ENCODE results near the gene DPYD. TPM values are rescaled to one million over a fixed set of nuclear protein-coding genes. Genes with fewer than 3 reads are reported as not detected.

DPYD gene
- total RNA-seq, 1 donor from 2014 or later = 30.5 TPM

DNA sequence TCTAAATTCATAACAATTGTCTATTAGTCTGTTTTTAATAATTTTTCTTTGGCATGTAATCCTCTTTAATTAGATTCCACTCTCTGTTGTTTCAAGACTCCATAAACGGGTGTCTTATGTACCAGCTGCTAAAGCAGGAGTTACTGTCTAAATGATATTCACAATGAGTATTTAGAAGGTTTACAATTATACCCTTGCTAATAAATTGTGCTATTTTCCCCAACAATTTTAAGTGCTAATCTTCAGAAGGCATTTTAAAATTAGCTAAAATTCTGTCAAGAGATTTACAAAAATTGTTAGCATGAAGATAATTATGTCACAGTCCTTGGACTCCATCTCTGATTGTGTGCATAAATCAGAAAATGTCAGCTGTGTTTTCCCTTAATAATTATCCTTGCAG lies 83.7 kb downstream of the DPYD start:
- no peak for DNase-seq

DNA sequence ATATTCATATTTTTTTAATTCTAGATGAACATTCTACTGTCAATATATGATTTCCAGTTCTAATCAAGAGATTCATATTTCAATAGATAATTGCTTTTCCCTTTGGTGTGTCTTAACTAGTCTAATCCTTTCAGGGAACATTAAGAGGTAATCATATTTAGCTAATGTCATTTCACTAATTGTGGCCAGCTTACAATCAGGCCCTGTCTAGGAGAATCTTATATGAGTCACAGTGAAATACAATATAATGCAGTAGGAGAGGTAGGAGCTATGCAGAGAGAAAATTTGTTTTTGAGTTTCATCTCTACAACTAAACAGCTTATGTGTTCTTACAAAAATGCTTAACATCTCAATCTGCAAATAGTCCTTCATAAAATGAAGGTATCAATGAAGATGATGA lies 85.9 kb downstream of the DPYD start:
- no peak for DNase-seq

DNA sequence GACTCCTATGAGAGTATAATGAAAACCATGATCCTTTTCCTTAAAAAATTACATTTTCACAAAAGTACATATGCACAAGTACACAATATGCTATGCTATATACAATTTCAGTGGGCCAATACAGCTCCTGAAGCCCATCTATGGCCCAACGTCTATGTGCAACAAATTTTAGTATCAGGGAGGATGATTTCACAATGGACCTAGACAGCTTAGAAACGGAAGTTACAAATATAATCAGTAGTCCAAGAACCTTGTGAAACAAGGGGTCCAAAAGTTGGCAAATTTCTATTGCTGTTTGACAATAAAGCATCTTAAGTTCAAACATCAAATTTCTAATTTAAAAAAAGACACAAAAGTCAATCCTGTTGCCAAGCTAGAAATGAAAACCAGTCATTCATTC lies 87.0 kb downstream of the DPYD start:
- no peak for DNase-seq

DNA sequence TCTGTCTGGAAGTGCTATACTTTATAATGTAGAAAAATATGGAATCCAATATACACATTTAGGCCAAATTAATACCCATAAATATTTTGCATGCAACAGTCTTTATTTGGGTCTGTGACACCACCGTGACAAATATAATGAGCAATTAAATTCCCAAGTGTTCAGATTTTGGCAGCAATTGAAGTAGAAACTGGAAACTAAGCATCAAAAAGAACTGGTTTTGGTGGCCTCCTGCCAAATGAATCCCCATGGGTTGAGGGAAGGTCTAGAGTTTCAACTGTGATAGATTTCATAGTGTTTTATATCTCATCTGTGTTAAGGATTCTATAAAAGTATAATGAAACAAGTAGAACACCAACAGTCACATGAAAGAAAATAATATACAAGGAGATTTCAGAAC lies 88.4 kb downstream of the DPYD start:
- DNase-seq = no peak

DNA sequence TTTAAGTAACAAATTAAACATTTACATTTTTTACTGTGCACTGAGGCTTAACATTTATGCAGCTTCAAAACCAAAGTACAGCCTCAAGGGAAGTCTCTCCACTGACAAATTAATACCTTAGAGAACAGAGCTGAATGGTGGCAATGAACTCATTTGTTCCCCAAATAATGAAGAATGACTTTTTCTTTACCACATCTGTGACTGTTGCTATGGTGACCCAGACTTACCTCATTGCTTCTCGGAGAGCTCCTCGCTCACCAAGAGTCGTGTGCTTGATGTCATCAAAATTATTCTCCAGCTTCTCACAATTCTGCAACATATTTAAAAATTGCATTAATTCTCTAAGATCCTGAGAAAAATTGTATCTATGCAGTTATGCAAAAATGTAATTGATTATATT lies 92.9 kb downstream of the DPYD start:
- no peak for DNase-seq

DNA sequence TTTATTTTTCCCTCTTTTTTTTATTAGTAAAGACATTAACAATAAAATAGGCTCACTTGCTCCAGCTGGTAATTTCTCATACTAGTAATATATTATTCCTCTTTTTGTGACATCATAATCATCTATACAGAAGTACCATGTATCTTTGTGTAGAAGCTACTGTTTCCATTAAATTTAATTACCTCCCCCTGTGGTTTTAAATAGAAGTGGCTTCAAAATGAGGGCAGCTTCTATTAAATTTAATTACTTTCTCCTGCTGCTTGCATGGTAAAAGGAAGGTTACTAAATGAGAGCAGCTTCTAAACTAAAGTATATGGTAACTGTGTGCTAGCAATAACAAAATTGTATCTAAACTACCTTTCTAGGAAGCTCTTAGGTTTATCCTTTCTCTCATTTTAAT lies 94.0 kb downstream of the DPYD start:
- DNase-seq = no peak

DNA sequence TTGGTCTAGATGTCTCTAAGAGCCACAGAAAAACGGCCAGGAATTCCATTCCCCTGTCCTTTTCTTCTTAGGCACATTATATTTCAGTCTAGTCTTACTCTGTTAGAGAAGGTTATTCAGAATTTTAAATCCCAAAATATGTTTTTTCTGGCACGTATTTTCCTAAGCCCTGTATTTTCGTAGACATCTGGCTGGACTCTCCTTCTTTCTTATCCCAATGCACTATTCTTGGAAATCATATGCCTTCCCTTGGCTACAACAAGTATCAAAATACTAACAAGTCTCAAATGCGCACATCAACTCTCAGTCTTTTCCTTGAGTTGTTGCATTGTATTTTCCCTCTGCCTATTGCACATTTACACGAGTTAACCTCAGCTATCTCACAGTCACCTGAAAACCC lies 96.2 kb downstream of the DPYD start:
- no peak for DNase-seq

DNA sequence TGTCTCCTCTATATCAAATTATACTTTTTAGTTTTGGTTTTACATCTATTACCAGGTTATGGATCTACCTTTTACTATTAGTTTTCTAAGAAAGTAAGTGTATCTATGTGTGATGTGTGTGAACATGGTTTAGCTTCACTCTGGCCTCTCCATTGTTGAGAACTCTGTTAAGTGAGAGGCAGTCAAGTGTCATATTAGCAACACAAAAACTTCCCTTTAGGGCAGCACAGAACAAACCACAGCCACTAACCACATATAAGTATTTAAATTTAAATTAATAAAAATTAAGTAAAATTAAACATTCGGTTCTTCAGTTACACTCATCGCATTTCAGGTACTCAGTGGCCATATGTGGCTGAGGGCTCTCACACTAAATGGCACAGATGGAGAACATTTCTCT lies 96.6 kb downstream of the DPYD start:
- no peak for DNase-seq

DNA sequence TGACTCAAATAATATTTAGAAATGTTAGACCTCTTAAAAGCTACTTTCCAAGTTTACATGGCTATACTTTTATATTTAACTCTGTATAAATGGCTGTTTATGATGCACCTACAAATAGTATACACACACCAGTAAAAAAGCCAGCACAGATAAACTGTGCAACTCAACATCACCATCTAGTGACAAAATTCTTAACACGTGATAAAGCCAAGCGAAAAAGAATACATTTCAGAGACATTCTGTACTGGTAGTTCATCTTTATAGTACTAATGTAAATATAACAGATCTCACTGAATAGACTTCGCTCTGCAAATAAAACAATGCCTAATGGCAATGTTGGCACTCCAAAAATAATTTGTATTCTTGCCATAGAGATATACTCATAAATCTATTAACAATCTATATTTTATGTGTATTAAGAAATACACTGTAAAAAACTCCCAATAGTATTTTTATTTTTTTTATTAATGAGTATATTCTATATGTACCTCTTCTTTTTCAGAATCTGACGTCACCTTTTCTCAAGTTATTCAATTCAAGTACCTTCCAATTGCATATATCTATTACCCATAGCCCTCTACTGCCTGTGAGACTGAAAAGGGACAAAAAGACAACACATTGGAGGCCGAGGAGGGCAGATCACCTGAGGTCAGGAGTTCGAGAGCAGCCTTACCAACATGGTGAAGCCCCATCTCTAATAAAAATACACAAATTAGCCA lies 100.2 kb downstream of the DPYD start:
- DNase-seq = peak; percentile 70

DNA sequence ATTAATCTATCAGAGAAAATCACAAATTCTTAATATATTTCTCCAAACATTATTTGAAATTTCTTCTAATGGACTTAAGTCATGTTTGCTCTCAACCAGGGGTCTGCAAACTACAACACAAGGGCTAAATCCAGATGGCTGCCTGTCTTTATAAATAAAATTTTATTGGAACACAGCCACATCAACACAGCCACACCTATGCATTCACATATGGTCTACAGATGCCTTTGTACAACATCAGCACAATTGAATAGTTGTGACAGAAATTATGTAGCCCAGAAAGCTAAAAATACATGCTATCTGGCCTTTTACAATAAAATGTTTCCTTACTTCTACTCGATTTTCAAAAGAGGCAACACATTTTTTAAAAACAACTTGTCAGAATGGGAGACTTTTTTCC lies 103.9 kb downstream of the DPYD start:
- DNase-seq = no peak

DNA sequence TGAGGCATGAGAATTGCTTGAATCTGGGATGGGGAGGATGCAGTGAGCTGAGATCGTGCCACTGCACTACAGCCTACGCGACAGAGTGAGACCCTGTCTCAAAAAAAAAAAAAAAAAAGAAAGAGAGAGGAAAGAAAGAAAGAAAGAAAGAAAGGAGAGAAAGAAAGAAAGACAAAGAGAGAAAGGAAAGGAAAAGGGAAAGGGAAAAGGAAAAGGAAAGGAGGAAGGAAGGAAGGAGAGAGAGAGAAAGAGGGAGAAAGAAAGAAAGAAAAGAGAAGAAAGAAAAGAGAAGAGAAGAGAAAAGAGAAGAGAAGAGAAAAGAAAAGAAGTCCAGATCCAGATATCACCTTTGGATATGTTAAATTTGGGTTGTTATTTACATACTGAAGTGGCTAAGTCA lies 106.0 kb downstream of the DPYD start:
- no peak for DNase-seq

DNA sequence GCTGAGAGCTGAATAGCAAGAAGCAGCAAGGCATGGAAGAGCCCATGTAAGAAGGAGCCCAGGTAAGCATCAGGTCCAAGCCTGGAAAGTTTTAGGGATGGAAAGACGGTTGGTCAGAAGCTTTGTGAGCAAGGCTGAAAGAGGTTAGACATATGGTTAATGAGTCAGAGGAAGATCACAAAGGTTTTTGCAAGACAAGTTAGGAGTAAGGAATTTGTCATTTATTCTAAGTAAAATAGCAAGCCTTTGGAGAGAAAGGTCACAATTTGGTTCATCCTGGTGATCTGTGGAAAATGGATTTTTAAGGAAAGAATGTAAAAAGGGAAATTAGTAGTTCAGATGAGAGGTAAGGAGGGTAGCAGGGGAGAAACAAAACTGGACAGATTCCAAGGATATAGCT lies 106.7 kb downstream of the DPYD start:
- DNase-seq = no peak

DNA sequence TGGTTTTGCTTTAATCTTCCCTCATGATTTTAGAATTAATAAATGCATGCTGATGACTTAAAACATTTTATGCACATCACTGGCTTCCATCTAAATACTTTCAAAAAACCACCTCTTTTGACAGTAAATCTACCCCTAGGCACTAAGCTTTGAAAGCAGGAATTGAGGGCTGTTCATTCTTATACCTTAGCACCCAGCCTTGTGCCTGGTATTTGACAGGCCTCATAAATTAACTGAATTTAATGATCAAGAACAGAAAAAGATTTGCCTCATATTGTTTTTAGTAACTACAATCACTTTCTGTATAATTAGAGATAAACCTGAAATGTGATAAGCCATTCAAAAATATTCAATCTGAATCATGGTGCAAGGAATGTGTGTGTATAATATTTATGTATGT lies 108.8 kb downstream of the DPYD start:
- no peak for DNase-seq

DNA sequence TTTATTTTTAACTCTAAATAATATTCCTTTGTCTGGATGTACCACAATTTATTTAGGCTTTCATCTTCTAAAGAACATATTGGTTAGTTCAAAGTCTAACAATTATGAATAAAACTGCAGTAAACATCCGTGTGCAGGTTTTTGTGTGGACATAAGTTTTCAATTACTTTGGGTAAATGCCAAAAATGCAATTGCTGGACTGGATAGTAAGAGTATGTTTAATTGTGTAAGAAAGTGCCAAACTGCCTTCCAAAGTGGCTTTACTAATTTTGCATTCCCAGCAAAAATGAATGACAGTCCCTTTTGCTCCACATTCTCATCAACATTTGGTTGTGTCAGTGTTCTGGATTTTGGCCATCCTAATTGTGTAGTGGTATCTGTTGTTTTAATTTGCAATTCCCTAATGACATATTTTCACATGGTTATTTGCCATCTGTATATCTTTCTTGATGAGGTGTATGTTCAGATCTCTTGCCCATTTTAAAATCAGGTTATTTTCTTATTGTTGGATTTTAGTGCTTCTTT lies 113.8 kb downstream of the DPYD start:
- no peak for DNase-seq

DNA sequence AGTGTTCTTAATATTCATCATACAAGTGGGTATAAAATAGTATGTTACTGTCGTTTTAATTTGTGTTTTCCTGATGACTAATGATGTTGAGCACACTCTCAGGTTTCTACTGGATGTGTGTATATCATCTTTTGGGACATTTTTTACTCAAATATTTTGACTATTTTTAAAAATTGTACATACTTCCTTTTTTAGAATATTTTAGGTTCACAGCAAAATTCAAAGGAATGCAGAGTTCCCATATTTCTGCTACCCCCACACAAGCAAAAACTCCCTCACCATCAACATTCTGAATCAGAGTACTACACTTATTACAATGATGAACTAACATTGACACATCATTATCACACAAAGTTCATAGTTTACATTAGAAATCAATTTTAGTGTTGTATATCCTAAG lies 114.5 kb downstream of the DPYD start:
- DNase-seq = no peak

DNA sequence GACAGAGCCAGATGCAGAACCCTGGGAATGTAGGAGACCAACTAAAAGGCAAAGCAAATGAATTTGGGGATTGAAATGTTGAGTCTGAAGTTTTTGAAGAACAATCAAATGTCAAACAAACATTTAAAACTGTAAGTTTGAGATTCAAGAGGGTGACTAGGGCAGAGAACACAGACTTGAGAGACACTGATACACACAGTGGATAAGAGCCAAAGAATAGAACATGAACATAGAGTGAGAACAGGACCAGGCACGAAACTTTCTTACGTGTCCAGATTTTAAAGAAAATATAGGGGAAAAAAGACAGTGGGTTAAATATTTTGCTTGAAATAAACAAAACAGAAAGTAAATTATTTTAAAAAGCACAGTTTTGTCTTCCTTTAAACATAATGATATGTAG lies 115.7 kb downstream of the DPYD start:
- DNase-seq = no peak

DNA sequence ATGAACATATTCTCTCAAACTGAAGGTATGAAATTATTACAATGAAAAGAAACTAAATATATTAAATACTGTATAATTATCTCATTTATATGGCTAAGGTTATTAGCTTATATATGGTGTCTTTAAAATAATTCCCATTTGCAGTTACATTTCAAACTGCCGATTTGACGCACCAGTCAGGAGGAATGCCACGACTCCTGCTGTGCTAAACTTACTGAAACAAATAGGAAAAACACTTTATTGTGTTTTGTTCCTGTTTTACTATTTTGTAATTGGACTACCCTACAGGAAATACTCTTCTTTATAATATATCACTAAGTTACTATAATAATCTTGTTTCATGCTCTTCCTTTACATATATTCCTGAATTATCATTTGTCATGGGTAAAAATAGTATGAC lies 117.8 kb downstream of the DPYD start:
- no peak for DNase-seq

DNA sequence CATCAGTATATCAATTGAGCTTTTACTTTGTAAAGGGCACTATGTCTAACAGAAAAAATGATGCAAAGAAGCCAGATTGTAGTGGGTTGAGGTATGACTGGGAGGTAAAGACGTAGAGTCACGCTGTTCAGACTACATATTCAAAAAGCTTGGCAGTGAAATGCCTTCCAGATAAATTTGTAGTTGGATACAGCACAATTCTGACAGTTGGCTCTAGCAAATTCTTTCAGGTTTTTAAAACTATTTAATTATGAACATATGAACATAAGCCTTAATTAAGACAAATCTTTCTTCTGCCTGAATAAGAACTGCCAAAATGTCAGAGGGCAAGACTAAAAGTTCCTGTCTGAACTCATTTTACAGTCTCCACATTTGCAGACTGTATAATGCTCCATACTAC lies 118.8 kb downstream of the DPYD start:
- DNase-seq = no peak

DNA sequence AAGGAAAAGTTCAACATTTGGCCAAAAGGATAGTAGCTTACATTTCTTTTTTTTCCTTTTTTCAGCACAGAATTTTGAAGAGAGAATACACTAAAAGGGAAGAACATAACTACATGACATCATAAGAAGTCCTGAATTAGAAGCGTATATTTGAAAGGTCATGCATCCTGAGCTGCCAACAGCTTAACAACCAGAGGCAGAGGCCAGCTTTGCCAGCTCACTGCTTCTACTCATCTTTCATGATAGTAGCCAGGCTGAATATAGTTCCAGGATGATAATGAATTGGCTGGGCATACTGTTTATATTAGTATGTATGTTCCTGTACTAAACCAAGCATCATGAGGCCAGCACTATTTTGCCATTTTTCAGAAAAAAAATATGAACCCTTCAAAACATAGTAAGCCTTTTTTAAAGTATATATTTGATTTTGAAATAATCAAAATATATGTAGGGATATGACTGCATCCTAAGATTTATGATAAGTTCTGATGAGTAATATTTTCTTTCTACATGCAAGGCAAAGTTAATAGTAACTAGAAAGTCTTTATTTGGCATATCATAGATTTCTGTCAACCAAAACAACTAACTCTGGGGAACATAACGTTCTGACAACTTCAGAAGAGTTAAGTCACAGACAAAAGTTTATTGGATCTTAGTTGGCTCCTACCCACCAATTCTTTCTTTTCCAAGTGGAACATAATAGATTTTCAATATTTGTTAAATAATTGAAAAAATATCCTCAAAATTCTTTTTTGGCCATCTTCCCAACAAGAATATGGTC lies 123.2 kb downstream of the DPYD start:
- DNase-seq = peak; percentile 59

DNA sequence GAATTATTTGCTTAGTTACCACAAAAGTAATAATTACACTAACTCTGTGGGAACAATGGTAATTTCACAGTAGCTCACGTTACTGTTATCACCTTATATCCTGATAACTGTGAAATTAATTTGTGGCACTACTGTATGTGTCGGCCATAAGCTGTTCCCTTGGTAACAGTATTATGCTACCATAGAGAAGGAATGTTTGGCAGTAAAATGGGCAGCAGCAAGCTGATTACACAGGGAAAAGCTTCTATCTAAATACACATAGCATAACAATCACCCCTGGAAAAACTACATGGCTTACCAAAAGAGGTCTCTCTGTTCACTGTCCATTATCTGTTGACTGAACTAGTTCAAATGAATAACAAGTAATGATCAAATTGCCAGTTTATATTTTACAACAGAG lies 124.1 kb downstream of the DPYD start:
- DNase-seq = peak; percentile 81

DNA sequence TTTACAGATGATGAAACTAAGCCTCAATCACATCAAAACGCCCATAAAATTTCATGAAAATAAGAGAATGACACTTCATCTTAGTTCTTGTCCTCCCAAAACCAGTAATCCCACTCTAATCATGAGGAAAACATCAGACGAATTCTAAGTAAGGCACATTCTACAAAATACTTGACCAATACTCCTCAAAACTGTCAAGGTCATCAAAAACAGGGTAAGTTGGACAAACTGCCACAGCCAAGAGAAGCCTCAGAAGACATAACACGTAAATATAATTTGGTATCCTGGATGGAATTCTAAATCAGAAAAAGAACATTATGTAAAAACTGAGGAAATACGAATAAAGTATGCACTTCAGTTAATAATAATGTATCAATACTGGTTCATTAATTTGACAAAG lies 128.2 kb downstream of the DPYD start:
- DNase-seq = no peak

DNA sequence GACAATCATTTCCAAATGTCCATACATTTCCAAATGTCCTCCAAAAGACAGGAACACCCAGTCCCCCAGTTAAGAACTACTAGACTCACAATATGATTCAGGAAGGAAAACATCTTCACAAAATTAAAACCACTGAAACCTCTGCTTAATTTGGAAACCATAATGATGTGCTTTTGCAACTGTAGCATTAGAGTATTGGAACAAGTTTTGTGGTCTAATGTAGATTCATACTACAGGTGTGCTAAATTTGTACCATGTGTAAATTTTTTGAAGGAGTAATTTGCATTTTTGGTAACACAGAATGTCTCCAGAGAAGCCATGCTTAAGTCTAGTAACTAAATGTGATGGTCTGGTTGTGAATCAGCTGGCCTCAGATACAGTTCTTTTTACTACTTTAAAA lies 129.6 kb downstream of the DPYD start:
- DNase-seq = no peak

DNA sequence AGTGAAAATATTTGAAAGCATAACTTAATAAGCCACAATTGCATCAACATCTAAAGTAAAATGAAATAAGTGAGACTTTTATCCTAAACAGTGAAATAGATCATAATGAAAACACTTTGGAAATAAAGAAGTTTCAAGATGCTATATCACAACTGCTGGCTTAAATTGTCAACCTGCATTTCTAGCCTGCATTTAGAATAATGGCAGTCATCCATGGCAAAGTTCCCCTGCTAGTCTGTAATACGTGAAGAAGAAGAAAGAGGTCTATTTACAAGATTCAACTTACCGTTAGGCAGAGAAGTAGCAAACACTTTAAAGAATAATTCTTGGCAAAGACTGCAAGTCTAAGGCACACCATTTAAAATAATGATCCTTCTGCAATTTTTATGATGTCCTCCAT lies 133.6 kb downstream of the DPYD start:
- DNase-seq = no peak

DNA sequence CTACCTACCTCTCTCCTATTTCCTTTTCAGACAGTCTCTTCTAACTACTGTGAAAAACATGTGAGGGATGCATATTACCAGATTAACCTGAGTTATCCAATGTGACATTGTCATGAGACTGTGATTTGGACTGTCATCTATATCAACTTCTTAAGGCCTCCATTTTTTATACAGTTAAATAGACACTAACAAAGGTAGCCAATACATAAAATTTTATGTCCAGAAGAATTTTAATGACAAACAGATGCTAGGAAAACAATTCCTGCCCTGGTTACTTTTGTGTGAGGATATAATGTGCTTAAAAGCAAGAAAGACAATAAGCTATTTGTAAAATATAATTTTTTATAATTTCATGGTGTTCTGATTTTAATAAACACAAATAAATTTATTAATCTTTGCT lies 136.2 kb downstream of the DPYD start:
- DNase-seq = no peak
